HG03469 (cell line): ENCODE data around the gene GINS3.
"Not testable (repeated sequence)": the region's sequence is repeated elsewhere in the genome, so short reads cannot be mapped to it uniquely, and the experiment has no call there.

Experiments used
- ATAC-seq: cut with Tn5 transposase; IDR thresholded peaks from one replicate; pipeline ENCODE4 v1.9.1; 2021; ENCODE audit warnings: mild to moderate bottlenecking, moderate library complexity, moderate number of reproducible peaks; ENCODE audit not compliant: unreplicated experiment

GINS3 gene

DNA sequence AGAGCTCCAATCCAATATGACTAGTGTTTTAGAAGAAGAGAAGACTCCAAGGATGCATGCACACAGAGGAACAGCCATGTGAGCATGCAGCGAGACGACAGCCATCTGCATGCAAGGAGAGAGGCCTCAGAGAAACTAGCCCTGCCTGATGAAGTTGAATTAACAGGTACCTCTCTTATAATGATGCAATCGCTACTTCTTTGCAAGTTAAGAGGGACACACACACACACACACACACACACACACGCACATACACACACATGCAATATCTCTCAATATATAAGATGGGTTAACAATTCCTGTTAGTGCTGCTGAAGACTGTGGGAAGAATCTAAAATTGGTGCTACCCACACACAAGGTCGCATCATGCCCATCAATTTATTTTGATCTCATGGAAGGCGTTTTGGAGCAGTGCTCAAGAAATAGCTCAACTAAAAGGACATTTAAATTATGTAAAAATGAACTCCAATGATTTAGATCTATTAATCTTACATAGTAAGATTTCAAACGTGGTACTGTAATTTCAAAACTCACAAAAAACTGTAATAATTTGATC, 7.0 kb upstream of the GINS3 start:
- ATAC-seq: no peak

GRCh38 chr16:58389724-58390123, 2.5 kb upstream of the GINS3 start:
- ATAC-seq: no peak

- ATAC-seq: peak; percentile 20
Measured at GRCh38 chr16:58393138-58393504, 850 bp downstream of the GINS3 start.

- not testable (repeated sequence) for ATAC-seq
Measured at GRCh38 chr16:58396897-58397296, 4.6 kb downstream of the GINS3 start.

DNA sequence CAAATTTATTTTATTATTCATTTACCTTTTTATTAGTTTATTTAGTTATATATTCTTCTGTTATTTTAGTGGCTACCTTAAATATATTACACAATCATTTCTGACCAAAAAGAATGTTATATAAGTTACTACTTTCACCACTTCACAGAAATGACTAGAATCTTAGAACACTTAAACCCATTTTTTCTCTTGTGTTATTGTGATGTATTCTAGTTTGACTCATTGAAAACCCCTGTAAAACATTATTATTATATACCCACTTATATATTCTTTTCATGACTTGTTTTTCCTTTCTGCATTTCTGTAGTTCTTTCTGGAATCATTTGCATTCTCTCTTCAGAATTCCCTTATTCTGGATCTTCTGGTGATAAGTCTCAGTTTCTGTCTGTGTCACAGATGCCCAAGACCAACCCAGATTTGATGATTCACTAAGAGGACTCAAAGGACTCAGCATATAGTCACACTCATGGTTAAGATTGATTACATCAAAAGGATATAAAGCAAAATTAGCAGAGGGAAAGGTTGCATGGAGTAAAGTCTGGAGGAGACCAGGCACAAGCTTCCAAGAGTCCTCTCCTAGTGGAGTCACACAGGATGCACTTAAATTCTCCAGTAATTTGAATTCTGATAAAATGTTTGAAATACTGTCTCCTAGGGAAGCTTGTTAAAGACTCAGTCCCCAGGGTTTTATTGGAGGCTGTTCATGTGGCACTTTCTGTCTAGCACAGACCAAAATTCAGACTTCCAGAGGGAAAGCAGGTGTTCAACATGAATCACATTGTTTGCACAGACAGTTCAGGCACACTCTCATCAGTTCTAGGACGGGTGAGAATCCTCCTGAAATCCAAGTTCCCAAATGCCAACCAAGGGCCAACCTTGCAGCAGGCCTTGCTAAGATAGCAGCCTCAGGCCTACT, 7.7 kb downstream of the GINS3 start:
- ATAC-seq: no peak

- ATAC-seq: not testable (repeated sequence)
Measured at GRCh38 chr16:58401305-58401704, 9.0 kb downstream of the GINS3 start.

GRCh38 chr16:58402796-58403195, 10.5 kb downstream of the GINS3 start:
- no peak for ATAC-seq

DNA sequence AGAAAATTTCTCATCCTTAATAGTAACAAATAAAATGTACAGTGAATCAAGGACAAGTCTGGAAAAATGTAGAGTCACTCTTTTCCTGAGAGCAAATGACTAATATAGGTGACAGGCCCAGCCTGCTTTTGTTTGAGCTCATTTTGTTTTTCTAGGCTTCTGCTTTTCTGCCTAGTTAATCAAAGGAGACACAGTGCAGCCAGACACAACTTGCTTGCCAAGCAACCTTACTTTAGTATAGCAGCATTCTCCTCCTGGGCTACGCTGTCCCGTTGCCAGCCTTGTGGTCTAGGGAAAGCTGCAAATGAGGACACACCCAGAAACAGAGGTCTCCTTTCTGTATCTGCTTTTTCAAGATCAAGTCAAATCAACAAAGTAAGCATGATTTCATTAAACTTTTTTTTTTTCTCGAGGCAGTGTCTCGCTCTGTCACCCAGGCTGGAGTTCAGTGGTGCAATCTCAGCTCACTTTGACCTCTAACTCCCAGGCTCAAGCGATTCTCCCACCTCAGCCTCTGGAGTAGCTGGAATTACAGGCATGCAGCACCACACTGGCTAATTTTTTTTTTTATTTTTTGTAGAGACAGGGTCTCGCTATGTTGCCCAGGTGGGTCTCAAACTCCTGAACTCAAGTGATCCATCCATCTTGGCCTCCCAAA, 17.2 kb downstream of the GINS3 start:
- no peak for ATAC-seq

DNA sequence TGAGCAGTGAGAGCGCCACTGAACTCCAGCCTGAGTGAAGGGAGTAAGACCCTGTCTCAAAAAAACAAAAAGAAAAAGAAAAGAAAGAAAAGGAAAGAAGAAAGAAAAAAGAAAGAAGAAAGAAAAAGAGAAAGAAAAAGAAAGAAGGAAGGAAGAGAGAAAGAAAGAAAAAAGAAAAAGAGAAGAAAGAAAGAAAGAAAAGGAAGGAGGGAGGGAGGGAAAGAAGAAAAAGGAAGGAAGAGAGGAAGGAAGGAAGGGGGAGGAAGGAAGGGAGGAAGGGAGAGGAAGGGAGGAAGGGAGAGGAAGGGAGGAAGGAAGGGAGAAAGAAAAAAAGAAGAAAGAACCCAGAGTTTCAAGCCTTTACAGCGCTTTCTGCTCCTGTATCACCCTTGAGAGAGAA, 19.1 kb downstream of the GINS3 start:
- no peak for ATAC-seq

GRCh38 chr16:58411736-58412614, 19.7 kb downstream of the GINS3 start:
- no peak for ATAC-seq

DNA sequence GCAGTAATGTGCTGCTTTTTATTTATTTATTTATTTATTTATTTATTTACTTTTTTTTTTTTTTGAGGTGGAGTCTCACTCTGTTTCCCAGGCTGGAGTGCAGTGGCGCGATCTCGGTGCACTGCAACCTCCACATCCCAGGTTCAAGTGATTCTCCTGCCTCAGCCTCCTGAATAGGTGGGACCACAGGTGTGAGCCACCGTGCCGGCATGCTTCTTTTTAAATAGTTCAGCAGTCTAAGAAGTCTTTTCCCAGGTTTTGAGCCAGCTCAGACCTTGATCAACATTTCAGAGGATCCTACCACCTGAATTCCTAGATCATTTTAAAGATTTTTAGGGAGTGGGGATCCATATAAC, 20.3 kb downstream of the GINS3 start:
- not testable (repeated sequence) for ATAC-seq

- ATAC-seq: no peak
Measured at GRCh38 chr16:58413359-58413758, 21.1 kb downstream of the GINS3 start.

GRCh38 chr16:58415003-58415402, 22.7 kb downstream of the GINS3 start:
- no peak for ATAC-seq

GRCh38 chr16:58415961-58416360, 23.7 kb downstream of the GINS3 start:
- ATAC-seq: not testable (repeated sequence)

GRCh38 chr16:58417035-58417434, 24.8 kb downstream of the GINS3 start:
- no peak for ATAC-seq

- no peak for ATAC-seq
Measured at GRCh38 chr16:58417600-58417999, 25.3 kb downstream of the GINS3 start.

DNA sequence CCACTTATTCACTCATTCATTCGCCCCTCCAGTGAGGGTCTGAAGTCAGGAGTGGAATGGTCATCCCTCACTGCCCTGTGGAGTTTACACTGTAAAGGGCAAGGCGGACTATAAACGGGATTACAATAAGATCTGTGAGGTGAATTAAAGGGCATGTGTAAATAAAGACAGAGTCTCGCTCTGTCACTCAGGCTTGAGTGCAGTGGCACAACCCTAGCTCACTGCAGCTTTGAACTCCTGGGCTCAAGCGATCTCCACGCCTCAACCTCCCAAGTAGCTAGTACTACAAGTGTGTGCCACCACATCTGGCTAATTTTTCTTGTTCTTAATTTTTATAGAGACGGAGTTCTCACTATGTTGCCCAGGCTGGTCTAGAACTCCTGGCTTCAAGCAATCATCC, 25.8 kb downstream of the GINS3 start:
- no peak for ATAC-seq

- no peak for ATAC-seq
Measured at GRCh38 chr16:58418601-58419000, 26.3 kb downstream of the GINS3 start.

GRCh38 chr16:58419241-58419990, 27.1 kb downstream of the GINS3 start:
- ATAC-seq: no peak

DNA sequence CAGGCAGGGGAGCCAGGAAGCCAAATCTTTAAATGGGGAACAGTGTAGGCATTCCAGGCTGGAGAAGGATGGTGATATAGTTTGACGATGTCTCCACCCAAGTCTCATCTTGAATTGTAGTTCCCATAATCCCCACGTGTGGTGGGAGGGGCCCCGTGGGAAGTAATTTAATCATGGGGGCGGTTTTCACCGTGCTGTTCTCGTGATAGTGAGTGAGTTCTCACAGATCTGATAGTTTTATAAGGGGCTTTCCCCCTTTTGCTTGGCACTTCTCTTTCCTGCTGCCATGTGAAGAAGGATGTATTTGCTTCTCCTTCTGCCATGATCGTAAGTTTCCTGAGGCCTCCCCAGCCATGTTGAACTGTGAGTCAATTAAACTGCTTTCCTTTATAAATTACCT, 28.8 kb downstream of the GINS3 start:
- no peak for ATAC-seq
